AG20443 (cell line): Measurements from ENCODE around the gene PHF21B.
"Not testable (repeated sequence)": the region's sequence is repeated elsewhere in the genome, so short reads cannot be mapped to it uniquely, and the experiment has no call there.

Experiments
- DNase-seq: peaks from one replicate; pipeline ENCODE4 v3.0.0; 2012; ENCODE audit warnings: low spot score, mixed read lengths

The PHF21B gene

GRCh38 chr22:44933666-44934453 is 75.9 kb downstream of the PHF21B start:
- no peak for DNase-seq

DNA sequence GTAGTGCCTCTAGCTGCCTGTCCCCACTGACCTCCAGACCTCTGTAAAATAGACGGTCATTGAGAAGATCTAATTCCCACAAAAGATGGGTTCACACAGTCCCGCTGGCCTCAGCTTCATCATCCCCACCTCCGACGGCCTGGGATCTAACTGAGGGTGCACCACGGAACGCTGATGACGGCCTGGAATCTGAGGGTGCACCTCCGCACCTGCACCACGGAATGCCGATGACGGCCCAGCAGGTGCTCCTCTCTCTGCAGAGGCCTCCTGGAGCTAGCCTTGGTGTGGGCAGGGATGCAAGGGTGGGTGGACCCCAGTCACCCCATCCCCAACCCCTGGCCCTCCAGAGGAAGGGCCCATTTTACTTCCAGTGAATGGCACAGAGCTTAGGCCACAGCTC is 77.3 kb downstream of the PHF21B start:
- no peak for DNase-seq

DNA sequence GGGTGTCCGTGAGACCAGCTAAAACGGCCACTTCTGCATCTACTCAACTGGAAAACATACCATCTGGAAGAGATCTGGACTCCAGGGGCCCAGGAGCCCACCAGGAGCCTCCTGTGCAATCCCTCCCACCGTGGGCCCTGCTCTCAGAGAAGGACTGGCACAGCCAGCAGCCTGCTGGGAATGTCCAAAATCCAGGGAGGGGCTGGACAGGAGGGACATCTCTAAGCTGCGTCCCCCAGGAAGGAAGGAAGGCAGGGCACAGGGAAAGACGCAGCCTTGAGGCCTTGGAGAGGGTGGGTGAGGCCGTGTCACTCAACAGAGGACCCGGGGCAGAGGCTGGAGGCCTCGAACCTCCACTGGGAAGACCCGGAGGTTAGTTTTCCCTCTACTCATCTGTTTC is 78.0 kb downstream of the PHF21B start:
- no peak for DNase-seq

DNA sequence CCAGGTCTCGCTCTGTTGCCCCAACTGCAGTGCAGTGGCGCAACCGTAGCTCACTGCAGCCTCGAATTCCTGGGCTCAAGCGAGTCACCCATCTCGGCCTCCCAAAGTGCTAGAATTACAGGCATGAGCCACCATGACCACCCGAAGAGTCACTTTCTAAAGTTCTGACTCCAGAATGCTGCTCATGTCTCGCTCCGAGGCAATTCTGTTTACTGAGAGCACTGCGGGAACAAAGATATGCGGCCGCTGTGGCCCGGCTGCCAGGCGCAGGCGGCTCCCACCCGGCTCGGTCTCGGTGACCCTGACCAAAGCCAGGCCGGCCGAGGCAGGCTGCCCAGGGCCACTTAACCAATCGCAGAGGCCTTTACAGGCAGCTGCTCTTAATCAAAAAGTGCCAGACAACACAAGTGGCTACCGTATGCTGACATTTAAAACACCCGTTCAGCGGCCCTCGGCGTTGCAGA is 78.7 kb downstream of the PHF21B start:
- DNase-seq = peak; percentile 76

GRCh38 chr22:44930711-44931035 is 79.1 kb downstream of the PHF21B start:
- DNase-seq = no peak

DNA sequence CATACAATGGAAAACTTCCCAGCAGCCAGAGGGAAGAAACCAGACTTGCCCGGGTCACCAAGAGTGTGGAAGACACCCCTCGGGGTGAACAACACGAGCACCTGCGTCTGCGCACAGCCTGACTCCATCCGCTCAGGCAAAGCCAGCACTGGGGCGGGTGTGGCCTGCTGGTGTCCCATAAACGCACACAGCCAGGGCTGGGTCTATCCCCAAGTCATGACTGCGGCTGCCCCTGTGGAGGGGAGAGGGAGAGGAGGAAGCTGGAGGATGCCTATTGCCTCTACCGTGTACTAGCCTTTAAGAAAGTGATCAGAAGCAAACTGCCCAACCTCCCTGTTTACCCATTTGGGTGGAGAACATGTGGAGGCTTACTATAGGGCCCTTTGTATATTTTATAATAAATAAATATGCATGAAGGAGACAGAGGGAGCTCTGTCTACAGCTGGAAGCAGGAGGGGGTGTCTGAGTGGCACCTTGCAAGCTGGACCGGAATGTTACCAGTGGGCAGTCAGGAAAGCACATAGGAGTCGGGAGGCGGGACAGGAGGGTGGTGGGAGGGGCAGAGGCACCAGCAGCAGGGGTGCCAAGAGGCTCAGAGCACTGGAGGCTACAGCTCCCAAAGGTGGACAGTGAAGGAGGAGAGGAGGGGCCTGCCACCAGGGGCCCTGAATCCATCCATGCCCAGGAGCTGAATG is 79.6 kb downstream of the PHF21B start:
- DNase-seq = no peak

DNA sequence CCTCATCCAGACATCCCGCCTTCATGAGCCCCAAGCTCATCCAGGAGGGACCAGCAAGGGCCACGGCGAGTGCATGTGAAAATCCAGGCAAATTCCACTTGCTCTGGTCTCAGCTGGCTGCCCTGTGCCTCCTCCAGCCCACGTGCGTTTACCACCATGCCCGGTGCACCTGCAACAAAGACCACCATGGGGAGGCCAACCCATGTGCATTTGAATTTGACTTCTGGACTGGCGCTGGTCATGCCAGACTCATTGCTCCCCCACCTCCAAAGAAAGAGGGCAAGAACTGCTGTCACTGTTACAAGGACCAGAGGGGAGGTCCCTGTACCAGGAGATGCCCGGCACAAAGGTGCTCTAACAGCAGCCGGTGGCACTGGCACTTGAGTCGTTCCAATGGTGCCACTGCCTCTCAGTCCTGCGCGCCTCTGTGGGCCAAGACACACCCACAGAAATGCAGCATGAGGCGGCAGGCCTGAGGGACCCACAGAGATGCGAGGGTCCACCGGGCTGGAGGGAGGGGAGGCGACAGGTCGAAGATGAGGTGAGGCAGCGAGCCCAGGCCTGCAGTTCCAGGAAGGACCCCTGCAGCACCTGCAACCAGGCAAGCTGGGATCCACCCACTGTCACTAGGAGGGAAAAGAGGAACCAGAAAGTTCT is 80.3 kb downstream of the PHF21B start:
- no peak for DNase-seq

GRCh38 chr22:44928711-44929358 is 81.0 kb downstream of the PHF21B start:
- no peak for DNase-seq

- no peak for DNase-seq
Measured at GRCh38 chr22:44928136-44928463, 81.7 kb downstream of the PHF21B start.

GRCh38 chr22:44927463-44928135 is 82.2 kb downstream of the PHF21B start:
- no peak for DNase-seq

GRCh38 chr22:44926491-44927415 is 83.1 kb downstream of the PHF21B start:
- DNase-seq = no peak

DNA sequence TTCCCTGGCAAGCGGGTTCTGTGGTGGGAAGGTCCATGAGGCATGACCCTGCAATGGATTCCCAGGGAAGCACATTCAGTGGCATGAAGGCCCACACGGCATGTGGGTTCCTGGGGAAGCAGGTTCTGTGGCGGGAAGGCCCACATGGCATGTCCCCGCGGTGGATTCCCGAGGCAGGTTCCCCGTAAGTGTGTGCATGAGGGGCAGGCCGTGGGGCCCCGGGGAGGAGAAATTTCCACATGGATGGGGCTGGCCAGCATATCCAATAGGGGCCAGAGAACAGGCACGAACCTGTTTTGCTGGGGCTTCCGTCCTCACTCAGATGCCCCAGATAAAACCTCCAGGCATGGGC is 83.7 kb downstream of the PHF21B start:
- no peak for DNase-seq

GRCh38 chr22:44925465-44926123 is 84.2 kb downstream of the PHF21B start:
- no peak for DNase-seq

DNA sequence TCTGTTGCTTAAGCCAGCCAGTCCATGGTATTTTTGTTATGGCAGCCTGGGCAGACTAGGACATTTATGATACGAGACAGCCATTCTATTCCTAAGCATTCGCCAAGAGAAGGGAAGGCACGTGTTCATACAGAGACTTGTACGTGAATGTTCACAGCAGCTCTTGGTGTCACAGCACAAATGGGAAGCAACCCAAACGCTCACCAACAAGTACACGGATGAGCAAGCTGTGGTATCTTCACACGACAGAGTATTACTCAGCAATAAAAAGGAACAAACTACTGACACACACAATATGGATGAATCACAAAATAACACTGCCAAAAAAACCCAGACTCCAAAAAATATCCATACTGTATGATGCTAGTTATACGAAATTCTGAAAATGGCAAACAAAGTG is 85.1 kb downstream of the PHF21B start:
- no peak for DNase-seq

- DNase-seq = no peak
Measured at GRCh38 chr22:44924098-44924497, 85.7 kb downstream of the PHF21B start.

DNA sequence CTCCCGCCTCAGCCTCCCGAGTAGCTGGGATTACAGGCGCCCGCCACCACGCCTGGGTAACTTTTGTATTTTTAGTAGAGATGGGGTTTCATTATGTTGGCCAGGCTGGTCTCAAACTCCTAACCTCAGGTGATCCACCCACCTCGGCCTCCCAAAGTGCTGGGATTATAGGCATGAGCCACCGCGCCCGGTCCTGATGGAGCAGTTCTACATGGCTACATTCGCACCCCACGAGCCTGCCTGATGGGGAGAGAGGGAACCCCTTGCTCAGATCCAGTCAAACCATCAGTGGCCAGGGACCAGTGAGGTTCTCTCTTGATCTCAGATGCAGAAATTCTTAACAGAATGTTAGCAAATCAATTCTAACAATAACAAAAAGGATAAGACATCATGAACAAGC is 88.0 kb downstream of the PHF21B start:
- DNase-seq = not testable (repeated sequence)

DNA sequence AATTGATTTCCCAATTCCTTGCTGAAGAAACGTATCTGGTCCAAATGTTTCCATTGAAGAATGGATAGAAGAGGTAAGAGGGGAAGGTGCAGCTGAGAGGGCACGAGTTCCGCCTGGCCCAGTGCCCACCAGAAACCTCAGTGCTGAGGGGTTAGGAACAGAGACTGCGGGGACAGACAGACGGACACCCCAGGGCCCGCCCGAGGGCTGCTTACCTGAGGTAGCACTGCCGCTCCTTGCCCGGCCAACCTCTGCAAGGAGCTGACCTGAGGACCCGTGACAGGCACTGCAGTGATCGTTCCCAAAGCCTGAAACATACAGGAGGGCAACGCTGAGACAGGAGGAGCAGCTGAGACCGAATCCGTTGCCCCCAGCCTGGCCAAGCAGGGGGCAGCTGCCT is 89.6 kb downstream of the PHF21B start:
- no peak for DNase-seq

GRCh38 chr22:44919691-44920090 is 90.1 kb downstream of the PHF21B start:
- no peak for DNase-seq

- no peak for DNase-seq
Measured at GRCh38 chr22:44918925-44919392, 90.8 kb downstream of the PHF21B start.

DNA sequence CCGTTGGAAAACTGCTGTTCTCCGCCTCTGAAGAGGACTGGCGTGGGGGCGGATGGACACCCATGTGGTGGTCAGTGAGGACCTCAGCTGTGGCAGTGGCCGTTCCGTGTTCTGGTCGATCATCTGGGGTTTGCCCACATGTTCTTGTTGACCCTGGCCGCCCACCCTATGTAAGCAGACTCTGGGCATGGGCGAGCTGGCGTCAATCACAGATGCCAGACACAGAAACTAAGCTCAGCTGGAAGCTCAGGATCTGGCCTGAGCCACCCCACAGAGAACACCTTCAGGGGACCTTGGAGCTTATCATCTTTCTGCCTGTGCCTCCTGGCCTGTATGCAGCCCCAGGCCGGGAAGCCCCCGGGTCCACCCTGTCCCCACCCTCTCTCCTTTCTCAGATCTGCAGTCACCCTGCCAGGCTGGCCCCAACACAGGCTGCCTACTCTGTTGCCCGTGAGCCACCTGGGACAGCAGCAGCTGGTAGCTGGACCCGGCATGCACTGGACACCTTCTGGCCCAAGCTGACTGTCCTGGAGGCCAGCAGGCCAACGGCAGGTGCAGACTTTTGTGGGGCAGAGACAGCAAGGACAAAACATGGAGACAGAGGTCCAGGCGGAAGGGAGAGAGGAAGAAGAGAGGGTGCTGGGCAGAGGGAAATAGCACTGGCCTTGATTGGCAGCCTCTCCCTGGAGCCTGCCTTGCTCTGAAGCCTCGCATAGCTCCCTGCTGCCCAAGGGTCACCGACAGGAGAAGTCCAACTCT is 91.5 kb downstream of the PHF21B start:
- DNase-seq = no peak
